H9 (cell line): ENCODE results near the gene CSTPP1. TPM values are rescaled to one million over a fixed set of nuclear protein-coding genes. Genes with fewer than 3 reads are reported as not detected.

ENCODE experiments used
- DNase-seq: peaks from one replicate; pipeline ENCODE4 v3.0.0-alpha.2; 2017
- H2AFZ ChIP-seq: one replicate; pipeline ENCODE4 v1.6.1; 2013; ENCODE audit warnings: mild to moderate bottlenecking, low read length, control low read depth, moderate library complexity
- H2AK5ac ChIP-seq: 2 replicates; pipeline ENCODE4 v1.6.1; 2013; ENCODE audit warnings: low read length, control low read depth, mixed read lengths; ENCODE audit not compliant: insufficient read length
- H2BK120ac ChIP-seq: one replicate; pipeline ENCODE4 v1.6.1; 2013; ENCODE audit warnings: low read depth, mild to moderate bottlenecking, low read length, control low read depth, inconsistent platforms; ENCODE audit not compliant: poor library complexity, severe bottlenecking
- H2BK12ac ChIP-seq: 2 replicates; pipeline ENCODE4 v1.6.1; 2013; ENCODE audit warnings: low read length, control low read depth, mixed read lengths, low read depth; ENCODE audit not compliant: insufficient read length
- H2BK15ac ChIP-seq: 2 replicates; pipeline ENCODE4 v1.6.1; 2013; ENCODE audit warnings: low read depth, low read length, control low read depth
- H2BK20ac ChIP-seq: one replicate; pipeline ENCODE4 v1.6.1; 2013; ENCODE audit warnings: low read depth, mild to moderate bottlenecking, low read length, control low read depth, inconsistent platforms; ENCODE audit not compliant: poor library complexity, severe bottlenecking
- H2BK5ac ChIP-seq: 2 replicates; pipeline ENCODE4 v1.6.1; 2013; ENCODE audit warnings: low read length, control low read depth, mixed read lengths; ENCODE audit not compliant: insufficient read length
- H3K14ac ChIP-seq: 2 replicates; pipeline ENCODE4 v1.6.1; 2013; ENCODE audit warnings: low read length, control low read depth; ENCODE audit not compliant: insufficient read depth
- H3K18ac ChIP-seq: 2 replicates; pipeline ENCODE4 v1.6.1; 2013; ENCODE audit warnings: low read depth, mild to moderate bottlenecking, mixed read lengths, low read length, control low read depth; ENCODE audit not compliant: insufficient read length
- H3K23ac ChIP-seq: 2 replicates; pipeline ENCODE4 v1.6.1; 2013; ENCODE audit warnings: low read length, control low read depth, mixed read lengths, low read depth; ENCODE audit not compliant: insufficient read length
- H3K23me2 ChIP-seq: 2 replicates; pipeline ENCODE4 v1.6.1; 2013; ENCODE audit warnings: low read depth, mild to moderate bottlenecking, mixed read lengths, low read length, control low read depth; ENCODE audit not compliant: insufficient read length, poor library complexity, severe bottlenecking
- H3K27ac ChIP-seq: 2 replicates; pipeline ENCODE4 v1.5.1; 2013; ENCODE audit warnings: low read length, control low read depth, mixed read lengths, low read depth; ENCODE audit not compliant: insufficient read length
- H3K27me3 ChIP-seq: 2 replicates; pipeline ENCODE4 v1.6.1; 2013; ENCODE audit warnings: low read length, control low read depth, inconsistent platforms; ENCODE audit not compliant: insufficient read depth
- H3K4ac ChIP-seq: 2 replicates; pipeline ENCODE4 v1.6.1; 2013; ENCODE audit warnings: low read depth, mild to moderate bottlenecking, control low read depth, inconsistent platforms, low read length, moderate library complexity
- H3K4me1 ChIP-seq: 2 replicates; pipeline ENCODE4 v1.6.1; 2013; ENCODE audit warnings: low read length, control low read depth, inconsistent platforms; ENCODE audit not compliant: insufficient read depth
- H3K4me2 ChIP-seq: 2 replicates; pipeline ENCODE4 v1.6.1; 2013; ENCODE audit warnings: low read length, control low read depth, mixed read lengths; ENCODE audit not compliant: insufficient read length, insufficient read depth
- H3K56ac ChIP-seq: 2 replicates; pipeline ENCODE4 v1.6.1; 2013; ENCODE audit warnings: low read depth, mild to moderate bottlenecking, mixed read lengths, low read length, control low read depth; ENCODE audit not compliant: insufficient read length
- H3K79me1 ChIP-seq: 2 replicates; pipeline ENCODE4 v1.6.1; 2013; ENCODE audit warnings: low read depth, mild to moderate bottlenecking, moderate library complexity, low read length, control low read depth, inconsistent platforms; ENCODE audit not compliant: insufficient read depth, poor library complexity, severe bottlenecking
- H3K79me2 ChIP-seq: 2 replicates; pipeline ENCODE4 v1.6.1; 2013; ENCODE audit warnings: low read length, control low read depth, inconsistent platforms; ENCODE audit not compliant: insufficient read depth
- H3K9ac ChIP-seq: 2 replicates; pipeline ENCODE4 v1.6.1; 2013; ENCODE audit warnings: low read length, control low read depth, mixed read lengths; ENCODE audit not compliant: insufficient read length; ENCODE audit errors: extremely low read depth
- H3K9me3 ChIP-seq: one replicate; pipeline ENCODE4 v1.6.1; 2013; ENCODE audit warnings: low read depth, low read length, inconsistent platforms; ENCODE audit not compliant: control insufficient read depth
- H3T11ph ChIP-seq: one replicate; pipeline ENCODE4 v1.6.1; 2013; ENCODE audit warnings: mild to moderate bottlenecking, low read length, control low read depth, inconsistent platforms
- H4K20me1 ChIP-seq: one replicate; pipeline ENCODE4 v1.6.1; 2013; ENCODE audit not compliant: control insufficient read depth, insufficient read length, insufficient read depth
- H4K5ac ChIP-seq: 2 replicates; pipeline ENCODE4 v1.6.1; 2013; ENCODE audit warnings: low read depth, mild to moderate bottlenecking, mixed read lengths, low read length, control low read depth; ENCODE audit not compliant: insufficient read length
- H4K8ac ChIP-seq: replicated peaks from 2 replicates; pipeline ENCODE4 v1.6.1; 2013; ENCODE audit warnings: low read length, control low read depth, mixed read lengths, low read depth; ENCODE audit not compliant: insufficient read length
- H4K91ac ChIP-seq: 2 replicates; pipeline ENCODE4 v1.6.1; 2013; ENCODE audit warnings: low read depth, mild to moderate bottlenecking, moderate library complexity, mixed read lengths, low read length, control low read depth; ENCODE audit not compliant: insufficient read length
- H3K27ac Mint-ChIP-seq, 3 experiments: 2 replicates in 2 of 3; 3 replicates in 1 of 3; pipeline ENCODE4 v1.8.0; 2020 to 2021; ENCODE audit warnings: mixed read lengths in 3 of 3, mild to moderate bottlenecking in 1 of 3, moderate library complexity in 1 of 3
- H3K27me3 Mint-ChIP-seq: 2 replicates; pipeline ENCODE4 v1.8.0; 2021; ENCODE audit warnings: low read depth, mild to moderate bottlenecking, moderate library complexity, mixed read lengths
- H3K36me3 Mint-ChIP-seq, 3 experiments: 2 replicates in 2 of 3; 3 replicates in 1 of 3; pipeline ENCODE4 v1.8.0; 2020 to 2021; ENCODE audit warnings: low read depth in 3 of 3, mixed read lengths in 3 of 3; ENCODE audit not compliant: insufficient read depth in 1 of 3
- H3K4me1 Mint-ChIP-seq, 2 experiments: 2 replicates each; pipeline ENCODE4 v1.8.0; 2020; ENCODE audit warnings: mixed read lengths in 2 of 2
- H3K4me3 Mint-ChIP-seq, 2 experiments: 2 replicates in 1 of 2; 3 replicates in 1 of 2; pipeline ENCODE4 v1.8.0; 2020 to 2021; ENCODE audit warnings: mild to moderate bottlenecking in 2 of 2, mixed read lengths in 2 of 2, moderate library complexity in 1 of 2
- H3K9me3 Mint-ChIP-seq, 2 experiments: 2 replicates in 1 of 2; 3 replicates in 1 of 2; pipeline ENCODE4 v1.8.0; 2020; ENCODE audit warnings: mild to moderate bottlenecking in 2 of 2, mixed read lengths in 2 of 2, moderate library complexity in 1 of 2
- WGBS: extraction: QIAGEN DNeasy Blood & Tissue Kit; methylation state at CpG from one replicate; pipeline ENCODE4 v1.1.7; 2013; ENCODE audit warnings: missing lambda C conversion rate, low lambda C conversion rate, mixed read lengths; ENCODE audit not compliant: insufficient read length; ENCODE audit errors: extremely low coverage; 5-methylcytosine and 5-hydroxymethylcytosine counted together
- total RNA-seq: library from RNA; stranded (reverse); gene quantifications from 2 replicates; pipeline ENCODE4 v1.2.1, GENCODE V29; 2021
- TF ChIP-seq, protein P1 (sequence below): fragments of 200-600 bp; sonication (generic); conservative IDR thresholded peaks from 3 replicates; pipeline ENCODE4 v1.8.0; 2021; ENCODE audit warnings: antibody characterized with exemption, mild to moderate bottlenecking

CSTPP1 gene
- total RNA-seq, 1 experiment from 2014 or later, result 21.2 TPM

DNA sequence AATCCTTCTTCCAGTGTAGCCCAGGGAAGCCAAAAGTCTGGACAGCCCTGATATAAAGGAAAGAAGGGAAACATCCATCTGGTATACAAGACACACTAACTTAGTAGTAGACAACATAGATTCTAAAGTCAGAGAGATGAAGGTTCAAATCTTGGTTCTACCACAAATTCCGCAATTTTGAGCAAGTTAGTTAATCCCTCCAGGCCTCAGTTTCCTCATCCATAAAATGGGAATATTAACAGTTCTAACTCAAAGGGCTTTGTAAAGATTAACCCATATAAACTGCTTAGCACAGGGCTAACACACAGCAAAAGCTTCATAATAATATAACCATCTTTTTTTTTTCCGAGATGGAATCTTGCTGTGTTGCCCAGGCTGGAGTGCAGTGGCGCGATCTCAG is 29.0 kb upstream of the CSTPP1 start:
- Histone ChIP-seq H3K14ac (no peak overlapping the region), H2BK15ac (no peak overlapping the region), H3K4ac (no peak overlapping the region), H2BK5ac (no peak overlapping the region), H3K79me1 (no peaks in the 10 kb centered on the region), H2BK120ac (no peak overlapping the region), H3K23me2 (no peaks in the 10 kb centered on the region), H2AK5ac (no peak overlapping the region), H3T11ph (no peak overlapping the region), H4K20me1 (no peaks in the 10 kb centered on the region), H3K4me2 (no peak overlapping the region), H4K8ac (no peak overlapping the region), H2AFZ (no peak overlapping the region), H4K91ac (no peak overlapping the region), H3K9ac (no peak overlapping the region), H3K27ac (no peak overlapping the region), H3K79me2 (no peaks in the 10 kb centered on the region; the same call in 1 of the 2 replicates), H3K23ac (no peak overlapping the region), H2BK20ac (no peak overlapping the region), H3K27me3 (no peaks in the 10 kb centered on the region), H3K4me1 (peaks cover 3% of the 10 kb centered on the region; the same call in 1 of the 2 replicates), H4K5ac (no peak overlapping the region), H3K56ac (no peak overlapping the region), H2BK12ac (no peak overlapping the region), H3K9me3 (no peaks in the 10 kb centered on the region), H3K18ac (no peak overlapping the region)
- H3K27me3 Mint-ChIP-seq, result no peaks in the 10 kb centered on the region
- WGBS, result no CpG with 5 or more reads among the region's 4 CpGs
- H3K4me3 Mint-ChIP-seq, result no peak overlapping the region; a peak in 1 of 5 replicates
- H3K4me1 Mint-ChIP-seq, result peaks cover 65 to 68% of the 10 kb centered on the region in 2 experiments
- DNase-seq, result no peak
- H3K9me3 Mint-ChIP-seq, result no peaks in the 10 kb centered on the region; a peak in 1 of 5 replicates
- no peak overlapping the region; a peak in 1 of 7 replicates for H3K27ac Mint-ChIP-seq
- peaks cover 0 to 1% (median 0%) of the 10 kb centered on the region in 3 experiments; a peak in 2 of 7 replicates for H3K36me3 Mint-ChIP-seq
- TF ChIP-seq, protein P1, sequence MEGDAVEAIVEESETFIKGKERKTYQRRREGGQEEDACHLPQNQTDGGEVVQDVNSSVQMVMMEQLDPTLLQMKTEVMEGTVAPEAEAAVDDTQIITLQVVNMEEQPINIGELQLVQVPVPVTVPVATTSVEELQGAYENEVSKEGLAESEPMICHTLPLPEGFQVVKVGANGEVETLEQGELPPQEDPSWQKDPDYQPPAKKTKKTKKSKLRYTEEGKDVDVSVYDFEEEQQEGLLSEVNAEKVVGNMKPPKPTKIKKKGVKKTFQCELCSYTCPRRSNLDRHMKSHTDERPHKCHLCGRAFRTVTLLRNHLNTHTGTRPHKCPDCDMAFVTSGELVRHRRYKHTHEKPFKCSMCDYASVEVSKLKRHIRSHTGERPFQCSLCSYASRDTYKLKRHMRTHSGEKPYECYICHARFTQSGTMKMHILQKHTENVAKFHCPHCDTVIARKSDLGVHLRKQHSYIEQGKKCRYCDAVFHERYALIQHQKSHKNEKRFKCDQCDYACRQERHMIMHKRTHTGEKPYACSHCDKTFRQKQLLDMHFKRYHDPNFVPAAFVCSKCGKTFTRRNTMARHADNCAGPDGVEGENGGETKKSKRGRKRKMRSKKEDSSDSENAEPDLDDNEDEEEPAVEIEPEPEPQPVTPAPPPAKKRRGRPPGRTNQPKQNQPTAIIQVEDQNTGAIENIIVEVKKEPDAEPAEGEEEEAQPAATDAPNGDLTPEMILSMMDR, result no peak
